Ramos (cell line): Measurements from ENCODE around the gene SMG5.

Experiments used
- in situ Hi-C: fragments of 300-500 bp; cut with MboI; formaldehyde crosslinking; loops from one replicate; pipeline ENCODE4 v1.14.3; 2022; ENCODE audit warnings: low sequenced_read_pairs; ENCODE audit not compliant: unreplicated experiment

The SMG5 gene

GRCh38 chr1:156246241-156246780, 36.3 kb downstream of the SMG5 start:
- in situ Hi-C loops: no loop called here

- in situ Hi-C loops: no loop called here
Measured at GRCh38 chr1:156245451-156246232, 37.0 kb downstream of the SMG5 start.

- in situ Hi-C loops: no loop called here
Measured at GRCh38 chr1:156244712-156245111, 37.9 kb downstream of the SMG5 start.

- in situ Hi-C loops: no loop called here
Measured at GRCh38 chr1:156244126-156244525, 38.5 kb downstream of the SMG5 start.

GRCh38 chr1:156242738-156243137, 39.9 kb downstream of the SMG5 start:
- in situ Hi-C loops: no loop called here

- in situ Hi-C loops: no loop called here
Measured at GRCh38 chr1:156241926-156242325, 40.7 kb downstream of the SMG5 start, which contains the start of gene BGLAP. Gene BGLAP (plus strand): TSS chr1:156242184. CDS start chr1:156242232, 48 bp downstream.

- in situ Hi-C loops: no loop called here
Measured at GRCh38 chr1:156241311-156241811, 41.3 kb downstream of the SMG5 start.

- in situ Hi-C loops: no loop called here
Measured at GRCh38 chr1:156238248-156238647, 44.4 kb downstream of the SMG5 start.

GRCh38 chr1:156236164-156236563, 46.5 kb downstream of the SMG5 start:
- in situ Hi-C loops: no loop called here

- in situ Hi-C loops: no loop called here
Measured at GRCh38 chr1:156233426-156234127, 49.0 kb downstream of the SMG5 start.

- in situ Hi-C loops: no loop called here
Measured at GRCh38 chr1:156232201-156232894, 50.3 kb downstream of the SMG5 start.

GRCh38 chr1:156230473-156230837, 52.2 kb downstream of the SMG5 start:
- in situ Hi-C loops: no loop called here

- in situ Hi-C loops: no loop called here
Measured at GRCh38 chr1:156229809-156230472, 52.7 kb downstream of the SMG5 start.

GRCh38 chr1:156228501-156228900, 54.1 kb downstream of the SMG5 start:
- in situ Hi-C loops: no loop called here

- in situ Hi-C loops: no loop called here
Measured at GRCh38 chr1:156226782-156227181, 55.8 kb downstream of the SMG5 start.

GRCh38 chr1:156226116-156226538, 56.5 kb downstream of the SMG5 start:
- in situ Hi-C loops: no loop called here

- in situ Hi-C loops: no loop called here
Measured at GRCh38 chr1:156225677-156226014, 57.0 kb downstream of the SMG5 start.

GRCh38 chr1:156221986-156222692, 60.5 kb downstream of the SMG5 start:
- in situ Hi-C loops: loop anchor here (5.0 kb wide), 1 partner anchor 75 kb away; no protein-coding TSS in a partner anchor

- in situ Hi-C loops: loop anchor here (5.0 kb wide), 1 partner anchor 73 kb away; no protein-coding TSS in a partner anchor
Measured at GRCh38 chr1:156220226-156220625, 62.4 kb downstream of the SMG5 start.
